Measurements from ENCODE around the gene ZNF121.

- TF ChIP-seq CTCF (IDR thresholded peaks at IDR 0.05) = no peak
- TF ChIP-seq POLR2A (IDR thresholded peaks at IDR 0.05) = no peak
Measured at GRCh38 chr19:9570255-9570654, 14.0 kb downstream of the ZNF121 start.

Measured in tibial nerve (tissue), 3 donors.